IMR-90 (cell line): ENCODE measurements around the gene ELP2. TPM values are rescaled to one million over a fixed set of nuclear protein-coding genes. Genes with fewer than 3 reads are reported as not detected.

Experiments
- ATAC-seq: fragments of 200-7000 bp; cut with Tn5 transposase; 2 replicates; pipeline ENCODE4 v1.9.1; 2020; ENCODE audit warnings: low read depth, mild to moderate bottlenecking, moderate library complexity
- BruUV-seq: library from RNA; stranded (reverse); fragments of 400-500 nt; replicated peaks from 2 replicates; lab custom pipeline; 2021; lab: Mats Ljungman, UMichigan
- CTCF ChIA-PET: fragments of 300-600 bp; formaldehyde crosslinking; extraction: SDS; loops from one replicate; lab custom pipeline; 2021; ENCODE audit warnings: antibody characterized with exemption; lab: Yijun Ruan, JAX
- POLR2A ChIA-PET: fragments of 300-600 bp; sonication (Branson Sonifier 250); formaldehyde crosslinking; loops from one replicate; lab custom pipeline; 2022; ENCODE audit warnings: antibody characterized with exemption; ENCODE audit not compliant: unreplicated experiment; lab: Charles Lee
- DNase-seq: peaks from one replicate; pipeline ENCODE4 v3.0.0; 2013
- H2AFZ ChIP-seq: replicated peaks from 2 replicates; pipeline ENCODE3; 2013; ENCODE audit warnings: low read length, mild to moderate bottlenecking; ENCODE audit not compliant: poor library complexity
- H2AK5ac ChIP-seq: 2 replicates; pipeline ENCODE4 v1.6.1; 2013; ENCODE audit warnings: low read depth, low read length, inconsistent platforms
- H2AK9ac ChIP-seq: replicated peaks from 2 replicates; pipeline ENCODE3; 2013; ENCODE audit warnings: mild to moderate bottlenecking, low read depth, low read length, moderate library complexity; ENCODE audit not compliant: poor library complexity
- H2BK120ac ChIP-seq: 2 replicates; pipeline ENCODE4 v1.6.1; 2013; ENCODE audit warnings: low read depth, low read length, inconsistent platforms
- H2BK15ac ChIP-seq: 3 replicates; pipeline ENCODE4 v1.6.1; 2013; ENCODE audit warnings: low read depth, low read length, inconsistent platforms
- H2BK20ac ChIP-seq: 2 replicates; pipeline ENCODE4 v1.6.1; 2013; ENCODE audit warnings: low read depth, mild to moderate bottlenecking, inconsistent platforms, low read length, moderate library complexity
- H2BK5ac ChIP-seq: 2 replicates; pipeline ENCODE4 v1.6.1; 2013; ENCODE audit warnings: mild to moderate bottlenecking, low read depth, low read length, inconsistent platforms; ENCODE audit not compliant: poor library complexity, severe bottlenecking
- H3K14ac ChIP-seq: replicated peaks from 2 replicates; pipeline ENCODE4 v1.6.1; 2013; ENCODE audit warnings: low read depth, low read length, inconsistent platforms
- H3K18ac ChIP-seq: 2 replicates; pipeline ENCODE4 v1.6.1; 2013; ENCODE audit warnings: low read depth, low read length, control low read depth
- H3K23ac ChIP-seq: 2 replicates; pipeline ENCODE4 v1.6.1; 2013; ENCODE audit warnings: low read depth, low read length, inconsistent platforms
- H3K27ac ChIP-seq: 2 replicates; pipeline ENCODE4 v1.5.1; 2013; ENCODE audit warnings: mild to moderate bottlenecking, control low read depth, low read length; ENCODE audit not compliant: insufficient read depth
- H3K27me3 ChIP-seq: 2 replicates; pipeline ENCODE4 v1.6.1; 2013; ENCODE audit warnings: low read length; ENCODE audit not compliant: control insufficient read depth, insufficient read depth
- H3K36me3 ChIP-seq: 2 replicates; pipeline ENCODE4 v1.6.1; 2013; ENCODE audit warnings: low read length, mixed read lengths; ENCODE audit not compliant: control insufficient read depth, insufficient read depth
- H3K4ac ChIP-seq: 2 replicates; pipeline ENCODE4 v1.6.1; 2013; ENCODE audit warnings: low read depth, low read length, inconsistent platforms
- H3K4me1 ChIP-seq: 2 replicates; pipeline ENCODE4 v1.6.1; 2013; ENCODE audit warnings: low read length, mixed read lengths; ENCODE audit not compliant: control insufficient read depth, insufficient read depth
- H3K4me2 ChIP-seq: 2 replicates; pipeline ENCODE4 v1.6.1; 2013; ENCODE audit warnings: low read depth, mild to moderate bottlenecking, control low read depth, low read length, moderate library complexity
- H3K4me3 ChIP-seq: 2 replicates; pipeline ENCODE4 v1.5.1; 2013; ENCODE audit warnings: low read depth, mild to moderate bottlenecking, control low read depth, low read length, moderate library complexity; ENCODE audit not compliant: insufficient read depth
- H3K56ac ChIP-seq: 2 replicates; pipeline ENCODE4 v1.6.1; 2013; ENCODE audit warnings: low read length, inconsistent platforms; ENCODE audit not compliant: insufficient read depth; ENCODE audit errors: extremely low read depth
- H3K79me1 ChIP-seq, 2 experiments: 2 replicates each; pipeline ENCODE4 v1.6.1; 2013; ENCODE audit warnings: low read length in 2 of 2, inconsistent platforms in 1 of 2, low read depth in 1 of 2
- H3K9ac ChIP-seq: 2 replicates; pipeline ENCODE4 v1.6.1; 2013; ENCODE audit warnings: low read depth, low read length, control low read depth
- H3K9me1 ChIP-seq: 2 replicates; pipeline ENCODE4 v1.6.1; 2013; ENCODE audit warnings: low read length, inconsistent platforms; ENCODE audit not compliant: insufficient read depth
- H3K9me3 ChIP-seq: 2 replicates; pipeline ENCODE4 v1.6.1; 2013; ENCODE audit warnings: low read length; ENCODE audit not compliant: control insufficient read depth, insufficient read depth
- H4K20me1 ChIP-seq: 2 replicates; pipeline ENCODE4 v1.6.1; 2013; ENCODE audit warnings: low read length, inconsistent platforms; ENCODE audit not compliant: insufficient read depth
- H4K5ac ChIP-seq: 2 replicates; pipeline ENCODE4 v1.6.1; 2013; ENCODE audit warnings: mild to moderate bottlenecking, low read depth, low read length, control low read depth
- H4K8ac ChIP-seq, 2 experiments: 2 replicates each; pipeline ENCODE4 v1.6.1; 2013; ENCODE audit warnings: low read depth in 2 of 2, low read length in 2 of 2, control low read depth in 1 of 2, inconsistent platforms in 1 of 2
- H4K91ac ChIP-seq: 2 replicates; pipeline ENCODE4 v1.6.1; 2013; ENCODE audit warnings: low read depth, low read length, inconsistent platforms; ENCODE audit not compliant: insufficient read depth
- BHLHE40 ChIP-seq: fragments of 150-350 bp; IDR thresholded peaks from 2 replicates; pipeline ENCODE4 v1.6.1; 2016; ENCODE audit warnings: mild to moderate bottlenecking, low read depth, low read length
- CEBPB ChIP-seq: IDR thresholded peaks from 2 replicates; pipeline ENCODE4 v1.6.1; 2012; ENCODE audit warnings: low read depth, low read length, improper control_type of control experiment
- CHD1 ChIP-seq: IDR thresholded peaks from 2 replicates; pipeline ENCODE4 v1.6.1; 2012; ENCODE audit warnings: low read depth, low read length, improper control_type of control experiment
- FOS ChIP-seq: fragments of 150-350 bp; IDR thresholded peaks from 2 replicates; pipeline ENCODE4 v1.6.1; 2016; ENCODE audit warnings: low read depth, low read length
- MAFK ChIP-seq: IDR thresholded peaks from 2 replicates; pipeline ENCODE4 v1.6.1; 2012; ENCODE audit warnings: low read depth, low read length, improper control_type of control experiment
- MAZ ChIP-seq: IDR thresholded peaks from 2 replicates; pipeline ENCODE4 v1.6.1; 2012; ENCODE audit warnings: low read depth, mild to moderate bottlenecking, low read length, improper control_type of control experiment, moderate library complexity, borderline replicate concordance
- MXI1 ChIP-seq: IDR thresholded peaks from 2 replicates; pipeline ENCODE4 v1.6.1; 2012; ENCODE audit warnings: low read depth, mild to moderate bottlenecking, low read length, moderate library complexity, borderline replicate concordance
- NFE2L2 ChIP-seq: fragments of 150-350 bp; IDR thresholded peaks from 2 replicates; pipeline ENCODE4 v1.6.1; 2016; ENCODE audit warnings: low read depth, mild to moderate bottlenecking, low read length
- POLR2A ChIP-seq: IDR thresholded peaks from 2 replicates; pipeline ENCODE4 v1.6.1; 2012; ENCODE audit warnings: mild to moderate bottlenecking, low read depth, low read length
- RAD21 ChIP-seq: IDR thresholded peaks from 2 replicates; pipeline ENCODE4 v1.6.1; 2012; ENCODE audit warnings: low read length, improper control_type of control experiment
- RCOR1 ChIP-seq: IDR thresholded peaks from 2 replicates; pipeline ENCODE4 v1.6.1; 2012; ENCODE audit warnings: mild to moderate bottlenecking, low read length, improper control_type of control experiment; ENCODE audit not compliant: insufficient replicate concordance
- RFX5 ChIP-seq: IDR thresholded peaks from 2 replicates; pipeline ENCODE4 v1.8.0; 2012; ENCODE audit warnings: low read depth, mild to moderate bottlenecking, low read length, moderate library complexity
- SMC3 ChIP-seq: fragments of 150-350 bp; IDR thresholded peaks from 2 replicates; pipeline ENCODE4 v1.6.1; 2016; ENCODE audit warnings: low read depth, mild to moderate bottlenecking, antibody characterized with exemption, low read length, moderate library complexity
- WGBS, 2 experiments: methylation state at CpG; one replicate each; pipeline versions ENCODE4 v1.1.5 to v1.1.7; 2013; ENCODE audit warnings: missing lambda C conversion rate in 2 of 2; ENCODE audit not compliant: insufficient read length in 1 of 2; ENCODE audit errors: extremely low coverage in 2 of 2; 5-methylcytosine and 5-hydroxymethylcytosine counted together
- dilution Hi-C: fragments of 300-500 bp; cut with HindIII; formaldehyde crosslinking; loops from one replicate; pipeline ENCODE4 v1.14.3; 2018; ENCODE audit warnings: low sequenced_read_pairs; ENCODE audit not compliant: unreplicated experiment
- in situ Hi-C: fragments of 300-500 bp; cut with MboI; formaldehyde crosslinking; loops from 3 replicates; pipeline ENCODE4 v1.14.3; 2019; ENCODE audit warnings: low sequenced_read_pairs, inconsistent platforms, mixed read lengths
- intact Hi-C: fragments of 100-400 bp; cut with micrococcal nuclease; formaldehyde crosslinking; loops from 2 replicates; pipeline ENCODE4 v1.10.0; 2022
- polyA plus RNA-seq, 3 experiments: library from polyadenylated mRNA; depleted of rRNA; stranded (reverse); fragments of >200 nt; gene quantifications; 2 replicates each; pipeline ENCODE4 v1.2.3, GENCODE V29; 2012; ENCODE audit warnings: low replicate concordance in 1 of 3
- total RNA-seq: library from RNA; depleted of rRNA; stranded (reverse); fragments of >200 nt; gene quantifications from 2 replicates; pipeline ENCODE4 v1.2.3, GENCODE V29; 2012
- TF ChIP-seq, protein P1 (sequence below): conservative IDR thresholded peaks from 2 replicates; pipeline ENCODE4 v1.5.1; 2012; ENCODE audit warnings: mild to moderate bottlenecking, low read depth, low read length, improper control_type of control experiment
- TF ChIP-seq, protein P2 (sequence below): fragments of 150-350 bp; IDR thresholded peaks from 2 replicates; pipeline ENCODE4 v1.6.1; 2017; ENCODE audit warnings: mild to moderate bottlenecking, antibody characterized with exemption, low read length, low read depth
- TF ChIP-seq, protein P3 (sequence below): fragments of 150-350 bp; IDR thresholded peaks from 2 replicates; pipeline ENCODE4 v1.6.1; 2016; ENCODE audit warnings: low read depth, mild to moderate bottlenecking, low read length, moderate library complexity, borderline replicate concordance

Gene ELP2
- total and polyA plus RNA-seq, 2 of the 4 experiments (the other 2 are of a cell fraction): 48.1 to 161 TPM

DNA sequence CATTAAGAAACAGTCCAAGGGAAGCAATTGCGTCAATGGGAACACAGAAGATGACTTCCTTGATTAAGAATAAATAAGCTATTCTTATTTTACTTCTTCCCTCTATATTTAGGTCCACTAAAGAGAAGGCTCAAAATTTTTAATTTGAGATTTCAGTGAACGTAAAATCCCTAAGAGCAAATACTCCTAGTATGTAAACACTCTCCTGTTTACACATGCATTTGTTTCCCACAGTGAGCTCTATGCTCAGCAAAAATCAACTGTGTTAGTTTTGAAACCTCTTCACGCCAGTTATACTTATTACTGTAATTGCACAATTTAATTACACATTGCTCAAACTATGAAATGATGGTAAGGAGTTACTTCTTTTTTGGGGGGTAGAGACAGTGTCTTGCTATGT is 9.4 kb upstream of the ELP2 start:
- DNase-seq (no peak), ATAC-seq (no peak)
- no peak overlapping the region for H2AK5ac ChIP-seq
- H3K4me3 ChIP-seq: no peak overlapping the region
- TF ChIP-seq MXI1 (no peak), CEBPB (no peak), RAD21 (no peak), POLR2A (no peak), NFE2L2 (no peak), MAFK (no peak), BHLHE40 (no peak), RFX5 (no peak), SMC3 (no peak), RCOR1 (no peak), MAZ (no peak), FOS (no peak), CHD1 (no peak)
- TF ChIP-seq, protein P1, sequence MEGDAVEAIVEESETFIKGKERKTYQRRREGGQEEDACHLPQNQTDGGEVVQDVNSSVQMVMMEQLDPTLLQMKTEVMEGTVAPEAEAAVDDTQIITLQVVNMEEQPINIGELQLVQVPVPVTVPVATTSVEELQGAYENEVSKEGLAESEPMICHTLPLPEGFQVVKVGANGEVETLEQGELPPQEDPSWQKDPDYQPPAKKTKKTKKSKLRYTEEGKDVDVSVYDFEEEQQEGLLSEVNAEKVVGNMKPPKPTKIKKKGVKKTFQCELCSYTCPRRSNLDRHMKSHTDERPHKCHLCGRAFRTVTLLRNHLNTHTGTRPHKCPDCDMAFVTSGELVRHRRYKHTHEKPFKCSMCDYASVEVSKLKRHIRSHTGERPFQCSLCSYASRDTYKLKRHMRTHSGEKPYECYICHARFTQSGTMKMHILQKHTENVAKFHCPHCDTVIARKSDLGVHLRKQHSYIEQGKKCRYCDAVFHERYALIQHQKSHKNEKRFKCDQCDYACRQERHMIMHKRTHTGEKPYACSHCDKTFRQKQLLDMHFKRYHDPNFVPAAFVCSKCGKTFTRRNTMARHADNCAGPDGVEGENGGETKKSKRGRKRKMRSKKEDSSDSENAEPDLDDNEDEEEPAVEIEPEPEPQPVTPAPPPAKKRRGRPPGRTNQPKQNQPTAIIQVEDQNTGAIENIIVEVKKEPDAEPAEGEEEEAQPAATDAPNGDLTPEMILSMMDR: no peak
- TF ChIP-seq, protein P2, sequence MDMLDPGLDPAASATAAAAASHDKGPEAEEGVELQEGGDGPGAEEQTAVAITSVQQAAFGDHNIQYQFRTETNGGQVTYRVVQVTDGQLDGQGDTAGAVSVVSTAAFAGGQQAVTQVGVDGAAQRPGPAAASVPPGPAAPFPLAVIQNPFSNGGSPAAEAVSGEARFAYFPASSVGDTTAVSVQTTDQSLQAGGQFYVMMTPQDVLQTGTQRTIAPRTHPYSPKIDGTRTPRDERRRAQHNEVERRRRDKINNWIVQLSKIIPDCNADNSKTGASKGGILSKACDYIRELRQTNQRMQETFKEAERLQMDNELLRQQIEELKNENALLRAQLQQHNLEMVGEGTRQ: no peak
- TF ChIP-seq, protein P3, sequence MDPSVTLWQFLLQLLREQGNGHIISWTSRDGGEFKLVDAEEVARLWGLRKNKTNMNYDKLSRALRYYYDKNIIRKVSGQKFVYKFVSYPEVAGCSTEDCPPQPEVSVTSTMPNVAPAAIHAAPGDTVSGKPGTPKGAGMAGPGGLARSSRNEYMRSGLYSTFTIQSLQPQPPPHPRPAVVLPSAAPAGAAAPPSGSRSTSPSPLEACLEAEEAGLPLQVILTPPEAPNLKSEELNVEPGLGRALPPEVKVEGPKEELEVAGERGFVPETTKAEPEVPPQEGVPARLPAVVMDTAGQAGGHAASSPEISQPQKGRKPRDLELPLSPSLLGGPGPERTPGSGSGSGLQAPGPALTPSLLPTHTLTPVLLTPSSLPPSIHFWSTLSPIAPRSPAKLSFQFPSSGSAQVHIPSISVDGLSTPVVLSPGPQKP: no peak
- no peak overlapping the region for H2BK20ac ChIP-seq
- no peaks in the 10 kb centered on the region for H3K9me3 ChIP-seq
- H3K14ac ChIP-seq: no peak overlapping the region
- H2AK9ac ChIP-seq: no peak overlapping the region
- H2AFZ ChIP-seq: no peak overlapping the region
- H3K23ac ChIP-seq: no peak overlapping the region
- POLR2A ChIA-PET: interaction anchor here (0.6 to 0.7 kb wide), 2 partner anchors 145 to 173 kb away, joined by 3 read pairs; no protein-coding TSS in a partner anchor
- peaks cover 11% of the 10 kb centered on the region for H3K9me1 ChIP-seq
- H2BK120ac ChIP-seq: no peak overlapping the region
- peaks cover 11 to 28% of the 10 kb centered on the region in 2 experiments for H3K79me1 ChIP-seq
- peaks cover 3% of the 10 kb centered on the region; the same call in 1 of the 2 replicates for H3K4me1 ChIP-seq
- H2BK15ac ChIP-seq: no peak overlapping the region
- no peak overlapping the region for H3K9ac ChIP-seq
- no peak overlapping the region for H4K8ac ChIP-seq
- intact Hi-C loops (no loop called here), dilution Hi-C loops (no loop called here), in situ Hi-C loops (no loop called here)
- H4K5ac ChIP-seq: no peak overlapping the region
- H3K27ac ChIP-seq: no peak overlapping the region
- peaks cover 4% of the 10 kb centered on the region; the same call in 1 of the 2 replicates for H4K20me1 ChIP-seq
- H2BK5ac ChIP-seq: no peak overlapping the region
- H4K91ac ChIP-seq: no peak overlapping the region
- BruUV-seq: no TSS peak
- no peaks in the 10 kb centered on the region for H3K27me3 ChIP-seq
- no peak overlapping the region for H3K18ac ChIP-seq
- peaks cover 42% of the 10 kb centered on the region for H3K36me3 ChIP-seq
- no peak overlapping the region for H3K4ac ChIP-seq
- no CpG with 5 or more reads among the region's 3 CpGs for WGBS, 2 experiments
- H3K56ac ChIP-seq: no peak overlapping the region
- CTCF ChIA-PET: interaction anchor here (0.5 kb wide), 1 partner anchor 97 kb away, joined by 4 read pairs; no protein-coding TSS in a partner anchor
- no peak overlapping the region for H3K4me2 ChIP-seq
